Activated CD8-positive, alpha-beta memory T cell treated with anti-CD3 and anti-CD28 coated beads for 36 hours (primary cell): Measurements from ENCODE around the gene MORN1. TPM values are rescaled to one million over a fixed set of nuclear protein-coding genes. Genes with fewer than 3 reads are reported as not detected.

Source experiments
- CTCF ChIA-PET: fragments of 350-600 bp; sonication (Branson Sonifier 250); formaldehyde crosslinking; loops from one replicate; lab custom pipeline; 2021; ENCODE audit warnings: antibody characterized with exemption; lab: Charles Lee
- POLR2A ChIA-PET: fragments of 350-600 bp; sonication (Branson Sonifier 250); formaldehyde crosslinking; loops from one replicate; lab custom pipeline; 2021; ENCODE audit warnings: antibody characterized with exemption; lab: Charles Lee
- total RNA-seq, 2 experiments: library from RNA; stranded (reverse); gene quantifications; one replicate each; pipeline ENCODE4 v1.2.3, GENCODE V29; 2021

MORN1 gene
- total RNA-seq, 2 experiments from 2014 or later = 8.7 to 9.9 TPM

- POLR2A ChIA-PET = no interaction called here
- CTCF ChIA-PET = no interaction called here
Measured at GRCh38 chr1:2426540-2426939, 35.2 kb upstream of the MORN1 start.

- POLR2A ChIA-PET = no interaction called here
- CTCF ChIA-PET = no interaction called here
Measured at GRCh38 chr1:2425892-2426291, 34.5 kb upstream of the MORN1 start.

GRCh38 chr1:2422523-2422922 lies 31.2 kb upstream of the MORN1 start:
- POLR2A ChIA-PET = no interaction called here
- CTCF ChIA-PET = no interaction called here

GRCh38 chr1:2419416-2419815 lies 28.1 kb upstream of the MORN1 start:
- CTCF ChIA-PET = no interaction called here
- POLR2A ChIA-PET = no interaction called here

GRCh38 chr1:2418791-2419320 lies 27.5 kb upstream of the MORN1 start:
- POLR2A ChIA-PET = no interaction called here
- CTCF ChIA-PET = no interaction called here

- ChIA-PET CTCF (interaction anchor here (1.2 kb wide), 1 partner anchor 26 kb away, joined by 3 read pairs; the partner anchor contains the start of genes MORN1 and RER1), POLR2A (no interaction called here)
Measured at GRCh38 chr1:2417833-2418225, 26.5 kb upstream of the MORN1 start.

- ChIA-PET POLR2A (no interaction called here), CTCF (interaction anchor here (0.9 to 1.7 kb wide), 3 partner anchors 26 to 137 kb away, joined by 3 to 4 read pairs (median 3); partner anchors contain the start of genes HES5, MORN1 and RER1)
Measured at GRCh38 chr1:2417083-2417832, 25.9 kb upstream of the MORN1 start.

- CTCF ChIA-PET = interaction anchor here (1.1 to 2.3 kb wide), 8 partner anchors 14 to 169 kb away, joined by 3 to 17 read pairs (median 6); no protein-coding TSS in a partner anchor
- POLR2A ChIA-PET = interaction anchor here (0.6 to 1.5 kb wide), 6 partner anchors 8 to 131 kb away, joined by 3 to 7 read pairs (median 4); partner anchors contain the start of genes MORN1 and RER1
Measured at GRCh38 chr1:2416403-2416802, 25.0 kb upstream of the MORN1 start.

GRCh38 chr1:2415801-2416208 lies 24.5 kb upstream of the MORN1 start:
- ChIA-PET CTCF (interaction anchor here (0.8 to 2.3 kb wide), 12 partner anchors 14 to 369 kb away, joined by 3 to 17 read pairs (median 5); partner anchors contain the start of genes FAAP20 and TNFRSF14), POLR2A (interaction anchor here (0.6 to 1.5 kb wide), 9 partner anchors 8 to 220 kb away, joined by 3 to 7 read pairs (median 4); partner anchors contain the start of genes MORN1 and RER1)

GRCh38 chr1:2415337-2415736 lies 24.0 kb upstream of the MORN1 start:
- ChIA-PET POLR2A (interaction anchor here (0.6 to 1.5 kb wide), 6 partner anchors 53 to 219 kb away, joined by 3 to 7 read pairs (median 5); no protein-coding TSS in a partner anchor), CTCF (interaction anchor here (0.7 to 2.3 kb wide), 14 partner anchors 15 to 370 kb away, joined by 3 to 17 read pairs (median 5); partner anchors contain the start of genes FAAP20 and TNFRSF14)

GRCh38 chr1:2414297-2414958 lies 23.1 kb upstream of the MORN1 start:
- POLR2A ChIA-PET = interaction anchor here (1.1 kb wide), 1 partner anchor 218 kb away, joined by 7 read pairs; no protein-coding TSS in a partner anchor
- CTCF ChIA-PET = interaction anchor here (0.7 to 2.3 kb wide), 11 partner anchors 34 to 371 kb away, joined by 3 to 17 read pairs (median 5); partner anchors contain the start of genes FAAP20, PANK4 and TNFRSF14

GRCh38 chr1:2413495-2414296 lies 22.3 kb upstream of the MORN1 start:
- ChIA-PET POLR2A (interaction anchor here (0.6 to 1.7 kb wide), 3 partner anchors 113 to 171 kb away, joined by 3 to 7 read pairs (median 4); partner anchors contain the start of gene PANK4), CTCF (interaction anchor here (0.6 to 2.2 kb wide), 10 partner anchors 22 to 230 kb away, joined by 3 to 8 read pairs (median 4); partner anchors contain the start of genes FAAP20, MORN1, PANK4 and PRXL2B)

- POLR2A ChIA-PET = interaction anchor here (0.6 to 1.7 kb wide), 3 partner anchors 113 to 172 kb away, joined by 3 to 7 read pairs (median 4); partner anchors contain the start of gene PANK4
- CTCF ChIA-PET = interaction anchor here (0.9 to 1.4 kb wide), 8 partner anchors 21 to 214 kb away, joined by 3 to 6 read pairs (median 3); partner anchors contain the start of genes MORN1, PANK4, PRXL2B and RER1
Measured at GRCh38 chr1:2412773-2413494, 21.6 kb upstream of the MORN1 start.

GRCh38 chr1:2412395-2412772 lies 21.0 kb upstream of the MORN1 start, which contains the start of gene PEX10:
Gene PEX10 (minus strand): TSS chr1:2412564. CDS start chr1:2412502, 62 bp downstream.
- ChIA-PET CTCF (interaction anchor here (0.9 to 1.4 kb wide), 4 partner anchors 114 to 213 kb away, joined by 3 to 5 read pairs (median 3); partner anchors contain the start of genes PANK4 and PRXL2B), POLR2A (interaction anchor here (1.0 to 1.7 kb wide), 2 partner anchors 135 to 173 kb away, joined by 4 to 7 read pairs; no protein-coding TSS in a partner anchor)

- CTCF ChIA-PET = interaction anchor here (0.7 kb wide), 1 partner anchor 237 kb away, joined by 3 read pairs; no protein-coding TSS in a partner anchor
- POLR2A ChIA-PET = interaction anchor here (0.8 kb wide), 1 partner anchor 134 kb away, joined by 3 read pairs; no protein-coding TSS in a partner anchor
Measured at GRCh38 chr1:2411801-2412394, 20.5 kb upstream of the MORN1 start.

GRCh38 chr1:2409745-2410144 lies 18.4 kb upstream of the MORN1 start:
- CTCF ChIA-PET = interaction anchor here (1.2 kb wide), 1 partner anchor 28 kb away, joined by 3 read pairs; no protein-coding TSS in a partner anchor

More at GRCh38 chr1:2409745-2410144, 18.4 kb upstream of the MORN1 start:
- POLR2A ChIA-PET = no interaction called here
